Esophagus muscularis mucosa (tissue), 4 donors: ENCODE results near the gene F10. TPM values are rescaled to one million over a fixed set of nuclear protein-coding genes. Genes with fewer than 3 reads are reported as not detected.

Experiments used
- DNase-seq: peaks from one replicate; pipeline ENCODE4 v3.0.0-alpha.2; 2017; ENCODE audit errors: extremely low spot score
- H3K27ac ChIP-seq, 4 donors: fragments of 200-600 bp; sonication (generic); replicated peaks in 1 of 4; 1 replicate in 3 of 4; 2 replicates in 1 of 4; pipeline ENCODE4 v1.5.1; 2016 to 2019; ENCODE audit warnings: mild to moderate bottlenecking in 1 of 4
- H3K27me3 ChIP-seq, 4 donors: fragments of 200-600 bp; sonication (generic); one replicate each; pipeline versions ENCODE4 v1.5.1 to v1.6.0; 2016 to 2019
- H3K36me3 ChIP-seq, 4 donors: fragments of 200-600 bp; sonication (generic); one replicate each; pipeline ENCODE4 v1.5.1; 2016 to 2019
- H3K4me1 ChIP-seq, 4 donors: fragments of 200-600 bp; sonication (generic); one replicate each; pipeline ENCODE4 v1.5.1; 2016 to 2019
- H3K4me3 ChIP-seq, 4 donors: fragments of 200-600 bp; sonication (generic); 1 replicate in 2 of 4; 2 replicates in 2 of 4; pipeline ENCODE4 v1.5.1; 2016 to 2019; ENCODE audit warnings: mild to moderate bottlenecking in 4 of 4, moderate library complexity in 1 of 4
- H3K9me3 ChIP-seq, 4 donors: fragments of 200-600 bp; sonication (generic); 1 replicate in 3 of 4; 2 replicates in 1 of 4; pipeline ENCODE4 v1.5.1; 2016 to 2019
- CTCF ChIP-seq, 3 experiments: fragments of 200-600 bp in 2 of 3; fragments of 450-650 bp in 1 of 3; sonication (generic) in 2 of 3; IDR thresholded peaks; one replicate each; pipeline ENCODE4 v1.5.1; 2017 to 2019; ENCODE audit warnings: antibody characterized with exemption in 3 of 3, mild to moderate bottlenecking in 2 of 3, moderate library complexity in 1 of 3
- EP300 ChIP-seq: sonication (generic); formaldehyde crosslinking; IDR thresholded peaks from one replicate; pipeline ENCODE4 v1.6.1; 2017; ENCODE audit warnings: antibody characterized with exemption
- POLR2A ChIP-seq: fragments of 450-650 bp; IDR thresholded peaks from one replicate; pipeline ENCODE4 v1.6.1; 2017; ENCODE audit warnings: antibody characterized with exemption, moderate library complexity, mild to moderate bottlenecking, low read depth
- POLR2AphosphoS5 ChIP-seq, 2 donors: sonication (generic); formaldehyde crosslinking; IDR thresholded peaks; one replicate each; pipeline ENCODE4 v1.6.1; 2017; ENCODE audit warnings: antibody characterized with exemption in 2 of 2
- WGBS: methylation state at CpG from one replicate; pipeline ENCODE4 v1.1.5; 2018; 5-methylcytosine and 5-hydroxymethylcytosine counted together
- intact Hi-C: fragments of 100-400 bp; cut with DNase I; formaldehyde crosslinking; loops from one replicate; pipeline ENCODE4 v1.15.1; 2023
- total RNA-seq, 4 donors: library from RNA; depleted of rRNA; stranded (reverse); fragments of >200 nt; gene quantifications; one replicate each; pipeline versions ENCODE4 v1.1.0 to v1.2.1, GENCODE V29; 2016

F10 gene
- total RNA-seq, 4 donors from 2014 or later: 4.6 to 20.5 (median 11.7) TPM

- no peak overlapping the region for H3K27ac ChIP-seq
- no peak for DNase-seq
- TF ChIP-seq POLR2A (no peak), CTCF (IDR thresholded peaks at IDR 0.05) (no peak), POLR2AphosphoS5 (IDR thresholded peaks at IDR 0.05) (no peak), EP300 (no peak)
- intact Hi-C loops: no loop called here
- H3K36me3 ChIP-seq: peaks cover 0 to 41% (median 17%) of the 10 kb centered on the region in 4 donors
- 93% methylated on average over 7 of the region's 7 CpGs for WGBS
- H3K4me1 ChIP-seq: peaks cover 0 to 3% (median 0%) of the 10 kb centered on the region in 4 donors
- H3K9me3 ChIP-seq: no peaks in the 10 kb centered on the region
- no peak overlapping the region for H3K4me3 ChIP-seq
- peaks cover 0 to 8% (median 2%) of the 10 kb centered on the region in 4 donors for H3K27me3 ChIP-seq
Measured at GRCh38 chr13:113168211-113168610, 45.6 kb downstream of the F10 start.

GRCh38 chr13:113169277-113170272, 47.0 kb downstream of the F10 start:
- Histone ChIP-seq H3K36me3 (peaks cover 0 to 50% (median 19%) of the 10 kb centered on the region in 4 donors), H3K27me3 (no peaks in the 10 kb centered on the region), H3K27ac (no peak overlapping the region), H3K4me1 (peaks cover 0 to 3% (median 0%) of the 10 kb centered on the region in 4 donors), H3K4me3 (no peak overlapping the region), H3K9me3 (no peaks in the 10 kb centered on the region)
- DNase-seq: no peak
- intact Hi-C loops: no loop called here
- TF ChIP-seq CTCF (IDR thresholded peaks at IDR 0.05): no peak
- no peak for TF ChIP-seq EP300
- TF ChIP-seq POLR2A: no peak
- no peak for TF ChIP-seq POLR2AphosphoS5 (IDR thresholded peaks at IDR 0.05)
- 92% methylated on average over 13 of the region's 13 CpGs for WGBS

GRCh38 chr13:113170511-113170910, 47.9 kb downstream of the F10 start:
- intact Hi-C loops: no loop called here
- H3K27me3 ChIP-seq: no peaks in the 10 kb centered on the region
- H3K36me3 ChIP-seq: peaks cover 5 to 60% (median 28%) of the 10 kb centered on the region in 4 donors
- H3K4me3 ChIP-seq: no peak overlapping the region
- TF ChIP-seq POLR2A (no peak), POLR2AphosphoS5 (IDR thresholded peaks at IDR 0.05) (no peak), CTCF (IDR thresholded peaks at IDR 0.05) (no peak), EP300 (no peak)
- H3K4me1 ChIP-seq: peaks cover 0 to 3% (median 0%) of the 10 kb centered on the region in 4 donors
- H3K27ac ChIP-seq: no peak overlapping the region
- DNase-seq: no peak
- no peaks in the 10 kb centered on the region for H3K9me3 ChIP-seq
- 73% methylated on average over 5 of the region's 5 CpGs for WGBS

GRCh38 chr13:113171250-113172125, 48.9 kb downstream of the F10 start:
- no peak overlapping the region for H3K27ac ChIP-seq
- 92% methylated on average over 26 of the region's 34 CpGs for WGBS
- H3K4me1 ChIP-seq: peaks cover 0 to 3% (median 0%) of the 10 kb centered on the region in 4 donors
- intact Hi-C loops: no loop called here
- peaks cover 12 to 70% (median 38%) of the 10 kb centered on the region in 4 donors for H3K36me3 ChIP-seq
- DNase-seq: no peak
- TF ChIP-seq CTCF (IDR thresholded peaks at IDR 0.05): no peak
- no peak for TF ChIP-seq POLR2AphosphoS5 (IDR thresholded peaks at IDR 0.05)
- no peak for TF ChIP-seq POLR2A
- no peak for TF ChIP-seq EP300
- H3K9me3 ChIP-seq: no peaks in the 10 kb centered on the region
- no peak overlapping the region for H3K4me3 ChIP-seq
- no peaks in the 10 kb centered on the region for H3K27me3 ChIP-seq
